Measurements from ENCODE around the gene CHST2.

Gene CHST2

DNA sequence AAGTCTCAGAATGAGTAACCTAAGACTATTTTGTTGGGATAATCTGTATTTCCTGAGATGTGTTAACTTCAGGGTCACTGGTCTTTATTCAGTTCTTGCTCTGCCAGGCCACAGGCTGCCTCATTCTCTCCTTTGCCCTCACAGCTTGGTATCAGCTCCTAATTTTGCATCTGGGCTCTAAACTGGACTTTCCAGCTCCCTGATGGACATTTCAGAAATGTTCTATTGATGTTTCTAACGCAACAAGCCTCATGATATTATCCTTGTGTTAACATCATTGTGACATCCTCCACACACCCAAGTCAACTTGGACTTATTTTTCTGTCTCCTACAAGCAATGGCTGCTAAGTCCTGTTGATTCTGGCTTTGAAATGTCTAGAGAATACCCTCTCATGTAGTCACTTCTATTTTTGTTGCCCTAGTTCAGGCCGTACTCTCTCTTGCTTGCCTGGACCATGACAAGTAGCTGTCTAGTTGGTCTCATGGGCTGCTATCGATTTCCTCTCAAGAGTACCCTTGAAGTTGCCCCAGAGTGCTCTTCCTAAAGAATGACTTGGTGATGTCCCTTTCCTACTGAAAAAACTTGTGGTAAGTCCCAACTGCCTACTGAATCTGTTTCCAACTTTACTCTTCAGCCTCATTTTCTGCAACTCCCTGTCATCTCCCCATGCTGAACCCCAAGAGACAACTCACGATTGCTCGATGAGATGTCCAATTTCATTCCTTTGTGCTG lies 52.7 kb downstream of the CHST2 start:
- H3K9me3 ChIP-seq (ENCODE audit: insufficient read depth, low read length, severe bottlenecking) = peaks cover 14% of the 10 kb centered on the region
- ATAC-seq (ENCODE audit: insufficient read depth, low read depth) = no peak
- peak overlapping the region; percentile 49 for H2AFZ ChIP-seq (ENCODE audit: low read depth, low read length)
- peak overlapping the region in 1 of 2 experiments; percentile 36; a peak in 2 of 4 replicates for H3K4me3 ChIP-seq (ENCODE audit: low read depth in 1 of 2, low read length in 2 of 2)
- H4K20me1 ChIP-seq (ENCODE audit: insufficient read depth, low read length) = no peaks in the 10 kb centered on the region
- H3K9ac ChIP-seq (ENCODE audit: low read depth, low read length) = peak overlapping the region; percentile 82
- H3K4me1 ChIP-seq (ENCODE audit: insufficient read depth, low read length) = peaks cover 82% of the 10 kb centered on the region
- peak overlapping the region; percentile 61 for H3K4me2 ChIP-seq (ENCODE audit: insufficient read depth, low read length)
- no peak for TF ChIP-seq CTCF (IDR thresholded peaks at IDR 0.05; ENCODE audit: borderline replicate concordance, extremely low read depth, low read length, poor library complexity, severe bottlenecking)
- TF ChIP-seq EZH2 (IDR thresholded peaks at IDR 0.05; ENCODE audit: borderline replicate concordance, low read depth, low read length, severe bottlenecking) = no peak
- DNase-seq = peak; percentile 57
- H3K27me3 ChIP-seq (ENCODE audit: insufficient read depth, low read length, poor library complexity) = no peaks in the 10 kb centered on the region
- peaks cover 3% of the 10 kb centered on the region; the same call in 1 of the 2 replicates for H3K36me3 ChIP-seq (ENCODE audit: insufficient read depth, low read length)
- H3K27ac ChIP-seq (ENCODE audit: low read length) = peak overlapping the region; percentile 100
- H3K79me2 ChIP-seq (ENCODE audit: insufficient read depth, low read length) = peaks cover 26% of the 10 kb centered on the region

GRCh38 chr3:143172795-143173145 lies 53.2 kb downstream of the CHST2 start:
- Histone ChIP-seq H3K4me2 (ENCODE audit: insufficient read depth, low read length) (peak overlapping the region; percentile 61), H3K9ac (ENCODE audit: low read depth, low read length) (peak overlapping the region; percentile 82), H3K27me3 (ENCODE audit: insufficient read depth, low read length, poor library complexity) (no peaks in the 10 kb centered on the region)

GRCh38 chr3:143173242-143173641 lies 53.7 kb downstream of the CHST2 start:
- Histone ChIP-seq H3K4me2 (ENCODE audit: insufficient read depth, low read length) (peak overlapping the region; percentile 61), H3K36me3 (ENCODE audit: insufficient read depth, low read length) (peaks cover 3% of the 10 kb centered on the region; the same call in 1 of the 2 replicates), H3K79me2 (ENCODE audit: insufficient read depth, low read length) (peaks cover 26% of the 10 kb centered on the region), H3K27me3 (ENCODE audit: insufficient read depth, low read length, poor library complexity) (no peaks in the 10 kb centered on the region), H2AFZ (ENCODE audit: low read depth, low read length) (peak overlapping the region; percentile 49), H4K20me1 (ENCODE audit: insufficient read depth, low read length) (no peaks in the 10 kb centered on the region), H3K27ac (ENCODE audit: low read length) (peak overlapping the region; percentile 100), H3K4me3 (ENCODE audit: low read depth in 1 of 2, low read length in 2 of 2) (peak overlapping the region in 1 of 2 experiments; percentile 36; a peak in 2 of 4 replicates), H3K9ac (ENCODE audit: low read depth, low read length) (peak overlapping the region; percentile 82), H3K4me1 (ENCODE audit: insufficient read depth, low read length) (peaks cover 72% of the 10 kb centered on the region), H3K9me3 (ENCODE audit: insufficient read depth, low read length, severe bottlenecking) (peaks cover 14% of the 10 kb centered on the region)
- TF ChIP-seq CTCF (IDR thresholded peaks at IDR 0.05; ENCODE audit: borderline replicate concordance, extremely low read depth, low read length, poor library complexity, severe bottlenecking) = no peak
- no peak for TF ChIP-seq EZH2 (IDR thresholded peaks at IDR 0.05; ENCODE audit: borderline replicate concordance, low read depth, low read length, severe bottlenecking)
- no peak for ATAC-seq (ENCODE audit: insufficient read depth, low read depth)
- DNase-seq = no peak

More at GRCh38 chr3:143172795-143173145, 53.2 kb downstream of the CHST2 start:
- peak overlapping the region; percentile 49 for H2AFZ ChIP-seq (ENCODE audit: low read depth, low read length)
- no peaks in the 10 kb centered on the region for H4K20me1 ChIP-seq (ENCODE audit: insufficient read depth, low read length)
- peaks cover 14% of the 10 kb centered on the region for H3K9me3 ChIP-seq (ENCODE audit: insufficient read depth, low read length, severe bottlenecking)
- H3K4me3 ChIP-seq (ENCODE audit: low read depth in 1 of 2, low read length in 2 of 2) = peak overlapping the region in 1 of 2 experiments; percentile 36; a peak in 2 of 4 replicates
- peak overlapping the region; percentile 100 for H3K27ac ChIP-seq (ENCODE audit: low read length)
- peaks cover 77% of the 10 kb centered on the region for H3K4me1 ChIP-seq (ENCODE audit: insufficient read depth, low read length)
- peaks cover 26% of the 10 kb centered on the region for H3K79me2 ChIP-seq (ENCODE audit: insufficient read depth, low read length)
- no peak for DNase-seq
- H3K36me3 ChIP-seq (ENCODE audit: insufficient read depth, low read length) = peaks cover 3% of the 10 kb centered on the region; the same call in 1 of the 2 replicates
- ATAC-seq (ENCODE audit: insufficient read depth, low read depth) = no peak
- TF ChIP-seq CTCF (IDR thresholded peaks at IDR 0.05; ENCODE audit: borderline replicate concordance, extremely low read depth, low read length, poor library complexity, severe bottlenecking) = no peak
- no peak for TF ChIP-seq EZH2 (IDR thresholded peaks at IDR 0.05; ENCODE audit: borderline replicate concordance, low read depth, low read length, severe bottlenecking)

Measured in DND-41 (cell line).